A549 (cell line): ENCODE data around the gene DNA2. TPM values are rescaled to one million over a fixed set of nuclear protein-coding genes. Genes with fewer than 3 reads are reported as not detected.

Source experiments
- polyA plus RNA-seq, 4 experiments: library from polyadenylated mRNA; depleted of rRNA in 3 of 4; stranded (reverse); fragments of >200 nt; fragmentation: RNase III in 1 of 4; extraction: RNeasy Plus Mini Kit Qiagen cat#74134 plus additional on column Dnase treatment in 1 of 4; gene quantifications; 2 replicates in 3 of 4; 3 replicates in 1 of 4; pipeline ENCODE4 v1.2.3, GENCODE V29; 2011 to 2017
- small RNA-seq, 6 experiments: library from RNA; depleted of rRNA; stranded (forward); fragments of <200 nt; gene quantifications; one replicate each; pipeline ENCODE3, GENCODE V24; 2012

DNA2 gene
- polyA plus RNA-seq, 2 of the 4 experiments (the other 2 are of a cell fraction): 16.5 to 20.1 TPM

Small RNAs within 50 kb of the gene (small RNA-seq; reads per million reads assigned to genes)
- 0 reads per million in 6 experiments for gene RF00019
- 0 to 1.3 (median 0) reads per million in 6 experiments for gene RNA5SP319

Other genes with a start within 250 kb of the DNA2 start
- gene ATOH7, start 239.9 kb downstream of the DNA2 start, polyA plus RNA-seq (2011; rRNA removed): 0.16 and 0.27 TPM in 2 replicates
- 0.08 to 0.18 TPM (median 0.09 TPM) in 3 replicates for gene ATOH7, start 239.9 kb downstream of the DNA2 start, polyA plus RNA-seq (2017; fragmentation: RNase III; extraction: RNeasy Plus Mini Kit Qiagen cat#74134 plus additional on column Dnase treatment)
- gene HNRNPH3, start 139.9 kb downstream of the DNA2 start, polyA plus RNA-seq (2011; rRNA removed): 108 and 210 TPM in 2 replicates
- gene HNRNPH3, start 139.9 kb downstream of the DNA2 start, polyA plus RNA-seq (2017; fragmentation: RNase III; extraction: RNeasy Plus Mini Kit Qiagen cat#74134 plus additional on column Dnase treatment): 354 to 392 TPM (median 391 TPM) in 3 replicates
- 1.8 and 3.4 TPM in 2 replicates for gene PBLD, start 139.0 kb downstream of the DNA2 start, polyA plus RNA-seq (2011; rRNA removed)
- 4.2 to 4.5 TPM (median 4.2 TPM) in 3 replicates for gene PBLD, start 139.0 kb downstream of the DNA2 start, polyA plus RNA-seq (2017; fragmentation: RNase III; extraction: RNeasy Plus Mini Kit Qiagen cat#74134 plus additional on column Dnase treatment)
- 14.6 and 20.3 TPM in 2 replicates for gene RUFY2, start 64.7 kb downstream of the DNA2 start, polyA plus RNA-seq (2011; rRNA removed)
- 7.9 to 8.9 TPM (median 8.6 TPM) in 3 replicates for gene RUFY2, start 64.7 kb downstream of the DNA2 start, polyA plus RNA-seq (2017; fragmentation: RNase III; extraction: RNeasy Plus Mini Kit Qiagen cat#74134 plus additional on column Dnase treatment)
- gene SLC25A16, start 55.5 kb upstream of the DNA2 start, polyA plus RNA-seq (2011; rRNA removed): 14.0 and 19.6 TPM in 2 replicates
- 8.3 to 9.4 TPM (median 8.3 TPM) in 3 replicates for gene SLC25A16, start 55.5 kb upstream of the DNA2 start, polyA plus RNA-seq (2017; fragmentation: RNase III; extraction: RNeasy Plus Mini Kit Qiagen cat#74134 plus additional on column Dnase treatment)
- gene TET1, start 88.4 kb upstream of the DNA2 start, polyA plus RNA-seq (2011; rRNA removed): 1.7 and 1.8 TPM in 2 replicates
- 0.45 to 0.49 TPM (median 0.45 TPM) in 3 replicates for gene TET1, start 88.4 kb upstream of the DNA2 start, polyA plus RNA-seq (2017; fragmentation: RNase III; extraction: RNeasy Plus Mini Kit Qiagen cat#74134 plus additional on column Dnase treatment)
- gene CCAR1, start 249.3 kb upstream of the DNA2 start, polyA plus RNA-seq (2011; rRNA removed): 98.8 and 99.2 TPM in 2 replicates
- 103 to 108 TPM (median 107 TPM) in 3 replicates for gene CCAR1, start 249.3 kb upstream of the DNA2 start, polyA plus RNA-seq (2017; fragmentation: RNase III; extraction: RNeasy Plus Mini Kit Qiagen cat#74134 plus additional on column Dnase treatment)